T-helper 22 cell (primary cell): Measurements from ENCODE around the gene BAG5.
"Not testable (repeated sequence)": the region's sequence is repeated elsewhere in the genome, so short reads cannot be mapped to it uniquely, and the experiment has no call there.

Experiments
- DNase-seq: peaks from one replicate; pipeline ENCODE4 v3.0.0-alpha.2; 2020; ENCODE audit warnings: low read depth

Gene BAG5

DNA sequence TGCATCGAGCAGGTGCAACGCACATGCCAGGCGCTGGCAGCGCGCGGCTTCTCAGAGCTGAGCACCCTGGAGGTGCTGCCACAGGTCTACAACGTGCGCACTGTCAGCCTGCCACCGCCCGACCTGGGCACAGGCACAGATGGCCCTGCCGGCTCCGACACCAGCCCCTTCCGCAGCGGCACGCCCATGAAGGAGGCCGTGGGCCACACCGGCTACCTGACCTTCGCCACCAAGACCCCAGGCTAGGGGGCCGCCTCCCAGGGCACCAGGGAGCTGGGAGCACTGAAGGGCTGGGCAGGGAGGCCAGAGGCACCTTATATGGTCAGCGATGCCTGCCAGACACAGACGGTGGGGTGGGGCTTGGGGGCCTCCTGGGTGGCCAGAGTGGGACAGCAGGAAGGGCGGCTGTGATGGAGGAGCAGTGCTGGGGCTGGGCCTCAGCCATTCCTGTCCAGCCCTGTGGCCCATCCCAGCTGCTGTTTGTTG lies 27.8 kb downstream of the BAG5 start:
- no peak for DNase-seq

DNA sequence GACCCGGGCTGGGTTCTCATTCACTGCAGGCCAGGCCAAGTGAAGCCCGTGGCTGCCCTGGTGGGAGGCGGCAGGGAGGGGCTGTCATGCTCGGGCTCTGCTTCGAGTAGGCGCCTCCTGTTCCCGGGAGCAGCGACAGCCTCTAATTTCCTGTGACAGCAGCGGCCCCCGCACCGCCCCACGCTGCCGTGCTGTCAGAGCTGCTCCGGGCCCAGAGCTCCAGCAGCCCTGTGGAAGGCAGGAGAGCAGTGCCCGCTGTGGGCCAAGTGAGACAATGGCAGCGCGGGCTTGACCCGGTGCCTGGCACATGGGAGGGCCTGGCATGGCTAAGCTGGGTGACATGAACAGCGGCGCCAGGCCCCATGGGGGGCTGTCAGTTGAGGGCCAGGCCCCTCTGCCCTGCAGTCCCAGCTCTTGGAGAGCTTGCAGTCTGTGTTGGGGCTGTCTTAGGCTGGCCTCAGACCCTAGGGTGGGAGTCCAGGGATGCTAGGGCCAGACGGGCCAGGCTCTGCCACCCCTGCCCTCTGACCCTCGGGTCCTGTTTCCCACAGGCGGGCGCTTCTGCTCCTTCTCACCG lies 28.4 kb downstream of the BAG5 start:
- DNase-seq: no peak

DNA sequence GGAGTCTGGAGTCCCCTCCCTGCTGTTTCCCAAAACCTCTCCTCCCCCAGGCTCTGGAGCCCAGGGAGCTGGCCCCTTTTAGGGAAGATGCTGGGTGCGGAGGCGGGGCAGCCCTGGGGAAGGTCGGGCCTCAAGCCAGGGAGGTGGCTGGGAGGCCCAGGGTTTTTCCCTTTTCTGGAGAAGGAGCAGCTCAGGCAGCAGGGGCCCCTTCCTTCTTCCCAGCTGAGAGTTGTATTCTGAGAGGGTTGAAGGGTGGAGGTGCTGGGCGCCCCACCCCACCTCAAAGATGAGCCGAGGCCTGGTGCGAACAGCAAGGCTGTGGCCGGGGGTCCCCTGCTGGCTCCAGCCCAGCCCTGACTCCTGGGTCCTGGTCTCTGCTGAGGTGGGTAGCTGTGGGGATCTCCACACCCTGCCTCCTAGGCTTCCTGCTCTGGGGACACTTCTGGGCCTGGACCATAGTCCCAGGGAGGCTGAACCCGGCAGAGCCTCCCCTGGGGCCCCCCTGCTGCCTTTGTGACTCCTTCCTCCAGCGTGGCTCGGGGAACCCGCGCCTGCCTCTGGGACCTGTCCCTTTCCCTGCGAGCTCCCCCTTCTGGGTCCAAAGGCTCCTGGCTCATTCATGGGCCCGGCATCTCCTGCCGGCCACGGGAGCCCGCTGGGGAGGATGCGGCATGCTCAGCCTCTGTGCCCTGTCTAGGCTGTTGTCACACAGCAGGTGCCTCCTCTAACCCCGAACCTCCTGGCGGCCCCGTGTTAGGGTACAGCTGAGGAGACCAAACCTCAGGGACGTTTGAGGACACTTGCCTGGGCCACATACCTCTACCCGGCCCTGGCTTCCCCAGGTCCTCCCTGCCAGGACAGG lies 29.1 kb downstream of the BAG5 start:
- DNase-seq: no peak

DNA sequence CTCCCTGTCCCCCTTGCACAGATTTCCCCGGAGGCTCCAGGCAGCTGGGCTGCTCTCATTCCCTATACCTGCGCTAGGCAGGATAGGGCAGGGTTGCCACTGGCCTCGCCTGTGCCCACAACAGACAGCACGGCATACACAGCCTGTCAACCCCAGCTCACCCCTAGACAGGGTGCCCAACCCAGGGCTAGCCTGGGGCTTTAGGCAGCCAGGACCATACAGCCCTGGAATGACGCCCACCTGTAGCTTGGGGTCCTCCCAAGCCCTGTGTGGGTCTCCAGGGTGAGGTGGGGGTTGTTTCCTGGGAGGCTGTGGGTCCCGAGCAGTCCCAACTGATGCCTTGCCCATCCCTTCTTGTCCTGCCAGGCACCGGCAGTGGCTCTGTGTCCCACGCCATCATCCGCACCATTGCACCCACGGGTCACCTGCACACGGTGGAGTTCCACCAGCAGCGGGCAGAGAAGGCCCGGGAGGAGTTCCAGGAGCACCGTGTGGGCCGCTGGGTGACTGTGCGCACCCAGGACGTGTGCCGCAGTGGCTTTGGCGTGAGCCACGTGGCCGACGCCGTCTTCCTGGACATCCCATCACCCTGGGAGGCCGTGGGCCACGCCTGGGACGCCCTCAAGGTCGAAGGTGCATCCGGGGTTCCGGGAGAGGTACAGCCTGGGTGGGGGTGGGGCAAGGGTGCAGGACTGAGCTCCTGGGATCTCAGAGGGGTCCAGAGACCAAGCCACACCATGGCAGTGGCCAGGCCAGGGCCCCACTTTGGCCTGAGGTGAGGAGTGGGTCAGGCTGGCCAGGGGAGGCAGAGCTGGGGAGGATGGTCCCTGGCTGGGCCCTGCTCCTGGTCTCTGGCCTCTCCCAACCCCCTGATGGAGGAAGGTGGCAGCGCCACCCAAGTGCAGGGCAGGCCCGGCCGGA lies 30.0 kb downstream of the BAG5 start:
- DNase-seq: no peak

DNA sequence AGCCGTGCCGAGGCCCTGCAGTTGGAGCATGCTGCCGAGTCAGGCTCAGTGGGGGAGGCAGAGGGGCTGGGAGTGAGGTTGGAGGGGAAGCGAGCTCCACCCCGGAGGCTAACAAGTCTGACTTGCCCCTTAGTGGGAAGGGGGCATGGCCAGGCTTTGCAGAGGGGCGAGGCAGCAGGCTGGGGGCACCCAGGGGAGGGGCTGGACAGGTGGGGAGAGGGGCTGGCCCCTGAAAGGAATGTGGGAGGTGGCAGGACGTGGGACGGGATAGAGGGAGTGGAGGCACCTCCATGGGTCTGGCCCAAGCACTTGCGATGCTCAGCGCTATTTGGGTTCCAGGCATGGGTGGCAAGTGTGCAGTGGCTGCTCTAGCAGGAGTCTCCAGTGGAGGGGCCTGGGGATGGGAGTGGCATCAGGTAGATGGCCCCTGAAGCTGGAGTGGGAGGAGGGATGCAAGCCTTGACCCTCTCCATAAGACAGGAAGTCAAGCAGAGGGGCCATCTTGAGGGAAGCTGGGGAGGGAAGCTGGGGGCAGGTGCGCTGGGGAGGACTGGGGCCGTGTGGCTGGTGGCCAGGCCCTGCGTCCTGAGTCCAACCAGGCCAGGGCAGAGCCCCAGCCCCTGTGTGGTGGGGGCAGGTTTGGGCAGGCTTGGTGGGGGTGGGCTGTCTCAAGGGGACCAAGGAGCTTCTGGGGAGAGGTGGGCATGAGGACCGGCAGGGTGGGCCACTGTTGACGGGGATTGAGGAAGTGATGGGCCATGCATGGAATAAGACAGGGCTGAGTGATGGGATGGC lies 30.8 kb downstream of the BAG5 start:
- no peak for DNase-seq

DNA sequence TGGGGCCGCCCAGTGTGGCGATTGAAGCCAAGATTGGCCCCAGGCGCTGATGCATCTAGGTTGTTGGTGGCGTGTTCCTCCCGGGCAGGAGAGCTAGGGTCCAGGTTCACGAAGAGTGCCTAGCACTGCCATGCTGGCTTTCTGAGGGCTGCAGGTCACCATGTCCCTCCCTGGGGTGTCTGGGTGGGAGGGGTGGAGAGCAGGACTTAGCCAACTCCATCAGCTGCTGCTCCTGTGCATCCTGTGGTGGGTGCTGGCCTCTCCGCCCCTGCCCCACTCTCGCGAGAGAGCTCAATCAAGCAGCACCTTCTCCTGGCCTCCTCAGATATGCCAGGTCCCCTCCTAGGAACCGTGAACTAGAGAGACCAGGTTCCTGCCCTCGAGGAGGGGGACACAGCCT lies 31.6 kb downstream of the BAG5 start:
- DNase-seq: no peak

DNA sequence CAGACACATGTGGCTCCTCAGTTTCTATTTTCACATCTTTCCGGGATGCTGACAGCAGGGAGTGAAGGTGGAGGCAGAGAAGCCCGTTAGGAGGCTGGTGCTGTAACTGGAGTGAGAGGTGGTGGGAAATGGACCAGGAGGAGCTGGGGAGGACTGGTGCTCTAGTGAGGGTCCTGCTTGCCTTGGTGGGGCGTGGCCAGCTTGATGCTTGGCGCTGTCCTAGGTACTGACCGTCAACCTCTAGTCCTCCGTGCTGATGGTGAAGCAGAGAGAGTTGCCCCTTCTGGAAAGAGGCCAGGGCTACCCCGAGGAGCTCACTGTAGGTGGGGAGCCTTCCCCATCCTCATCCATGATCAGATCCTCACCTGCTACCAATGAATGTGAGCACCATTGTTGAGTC lies 32.1 kb downstream of the BAG5 start:
- DNase-seq: no peak

DNA sequence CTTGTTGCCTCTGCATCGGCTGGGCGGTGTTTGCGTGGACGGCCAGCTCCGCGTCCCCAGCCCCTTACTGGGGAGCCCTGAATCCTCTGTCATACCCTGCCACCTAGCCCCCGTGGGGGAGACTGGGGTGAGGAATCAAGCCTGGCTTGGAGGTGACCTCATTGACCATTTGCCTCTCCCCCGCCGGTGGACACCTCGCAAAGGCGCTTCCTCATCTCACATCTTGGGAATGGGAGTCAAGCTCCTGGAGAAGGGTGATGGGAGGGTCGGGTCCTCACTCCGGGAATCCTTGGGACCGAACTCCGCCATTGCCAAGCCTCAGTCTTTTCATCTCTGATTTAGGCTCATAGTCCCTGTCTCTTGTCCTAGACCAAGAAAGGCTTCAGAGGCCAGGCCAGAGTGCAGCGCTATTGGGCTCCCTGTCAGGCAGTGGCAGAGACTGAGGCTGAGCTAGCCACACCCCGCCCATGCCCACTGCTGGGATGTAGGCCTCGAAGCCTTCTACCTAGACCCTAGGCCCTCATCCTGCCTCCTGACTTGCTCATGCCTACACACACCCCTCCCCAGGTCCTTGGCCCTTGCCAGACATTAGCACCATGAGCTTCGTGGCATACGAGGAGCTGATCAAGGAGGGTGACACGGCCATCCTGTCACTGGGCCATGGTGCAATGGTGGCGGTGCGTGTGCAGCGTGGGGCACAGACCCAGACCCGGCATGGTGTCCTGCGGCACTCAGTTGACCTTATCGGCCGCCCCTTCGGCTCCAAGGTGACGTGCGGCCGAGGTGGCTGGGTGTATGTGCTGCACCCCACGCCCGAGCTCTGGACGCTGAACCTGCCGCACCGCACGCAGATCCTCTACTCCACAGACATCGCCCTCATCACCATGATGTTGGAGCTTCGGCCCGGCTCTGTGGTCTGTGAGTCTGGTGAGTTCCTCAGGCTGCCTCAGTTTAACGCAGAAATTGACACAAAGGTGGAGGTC lies 32.8 kb downstream of the BAG5 start:
- DNase-seq: no peak

DNA sequence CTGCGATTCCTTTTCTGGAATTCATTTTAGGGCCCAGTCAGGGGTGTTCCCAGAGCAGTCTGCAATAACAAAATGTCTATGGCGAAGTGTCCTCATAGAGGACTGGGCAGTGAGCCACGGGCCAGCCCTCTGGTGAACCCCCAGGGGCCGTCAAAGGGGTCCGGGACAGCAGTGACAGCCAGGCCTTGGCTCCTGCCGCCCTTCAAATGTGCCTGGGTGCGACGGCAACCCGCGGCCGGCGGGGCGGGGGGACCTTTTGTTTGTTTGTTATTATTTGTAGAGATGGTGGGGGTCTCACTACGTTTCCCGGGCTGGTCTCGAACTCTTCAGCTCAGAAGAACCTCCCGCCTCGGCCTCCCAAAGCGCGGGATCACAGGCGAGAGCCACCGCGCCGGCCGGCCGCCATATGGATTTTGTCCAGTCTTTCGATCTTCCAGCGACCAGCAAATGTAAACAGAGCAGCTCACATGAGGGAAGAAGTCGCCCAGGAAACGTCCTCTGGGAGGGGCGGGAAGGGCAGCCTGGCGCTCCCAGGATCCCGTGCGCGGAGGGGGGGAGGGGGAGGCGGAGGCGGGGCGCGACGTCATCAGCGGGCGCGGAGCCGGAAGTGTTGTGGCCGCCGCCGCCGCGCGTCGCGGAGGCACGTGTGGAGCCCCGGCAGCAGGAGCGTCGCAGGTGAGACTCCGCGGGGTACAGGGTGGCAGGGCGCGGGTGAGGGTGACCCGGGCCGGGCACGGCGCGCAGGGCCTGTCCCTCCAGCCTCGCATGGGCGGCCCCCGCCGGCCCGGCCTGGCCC lies 33.7 kb downstream of the BAG5 start, which contains the start of gene TRMT61A:
TSS of gene TRMT61A (plus strand) at position 610 of the 796 bp plus-strand sequence. CDS start 783 bp downstream, outside the sequence.
- DNase-seq: peak; percentile 69

DNA sequence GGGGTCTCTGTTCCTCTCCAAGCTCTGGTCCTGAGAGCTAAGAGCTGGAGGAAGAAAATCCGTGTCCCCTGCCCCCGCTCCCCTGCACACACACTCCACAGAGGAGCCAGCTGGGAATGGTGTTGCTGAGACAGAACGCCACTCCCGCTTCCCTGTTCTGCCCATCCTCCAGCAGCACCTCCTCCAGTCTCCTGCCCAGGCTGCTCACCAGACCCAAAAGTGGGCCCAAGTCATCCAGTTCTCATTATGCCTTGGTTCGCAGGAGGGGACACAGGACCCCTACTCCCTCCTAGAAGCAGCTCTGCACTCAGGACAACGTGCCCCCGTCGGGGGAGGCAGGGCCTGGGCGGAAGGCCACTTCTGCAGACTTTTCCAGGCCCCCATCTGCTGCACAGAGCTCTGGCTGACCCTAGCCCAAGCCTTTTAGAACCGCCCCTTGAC lies 34.3 kb downstream of the BAG5 start:
- DNase-seq: no peak

DNA sequence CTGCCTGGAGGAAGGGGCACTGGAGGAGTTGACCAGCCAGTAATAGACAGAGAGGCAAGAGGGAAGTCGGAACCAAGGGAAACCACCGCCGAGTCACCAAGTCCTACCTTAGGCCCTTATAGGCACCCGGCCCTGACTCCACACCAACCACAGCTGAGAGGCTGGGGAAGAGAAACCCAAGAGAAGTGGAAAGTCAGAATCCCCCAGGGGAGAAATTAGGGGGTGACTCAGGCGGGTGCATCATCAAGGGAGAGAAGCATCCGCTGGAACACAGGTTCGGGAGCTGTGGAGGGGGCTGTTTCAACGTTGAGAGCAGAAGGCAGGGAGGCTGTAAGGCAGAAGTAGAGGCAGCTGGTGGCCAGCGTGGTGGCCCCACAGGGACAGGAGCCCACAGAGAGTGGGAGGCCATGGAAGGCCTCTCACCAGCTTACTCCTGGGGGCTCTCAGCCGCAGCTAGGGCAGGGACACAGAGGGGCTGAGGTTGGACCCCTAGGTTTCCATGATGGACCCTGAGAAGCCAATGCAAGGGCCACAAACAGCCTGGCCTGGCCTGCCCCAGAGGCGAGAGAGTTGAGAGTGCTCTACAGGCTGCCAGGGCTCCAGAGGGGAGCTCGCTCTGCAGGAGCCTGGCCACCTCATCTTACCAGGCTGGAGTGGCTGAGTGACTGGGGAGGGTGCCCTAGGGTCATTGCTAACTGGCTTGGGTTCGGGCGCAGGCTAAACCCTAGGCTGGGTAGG lies 34.9 kb downstream of the BAG5 start:
- no peak for DNase-seq

DNA sequence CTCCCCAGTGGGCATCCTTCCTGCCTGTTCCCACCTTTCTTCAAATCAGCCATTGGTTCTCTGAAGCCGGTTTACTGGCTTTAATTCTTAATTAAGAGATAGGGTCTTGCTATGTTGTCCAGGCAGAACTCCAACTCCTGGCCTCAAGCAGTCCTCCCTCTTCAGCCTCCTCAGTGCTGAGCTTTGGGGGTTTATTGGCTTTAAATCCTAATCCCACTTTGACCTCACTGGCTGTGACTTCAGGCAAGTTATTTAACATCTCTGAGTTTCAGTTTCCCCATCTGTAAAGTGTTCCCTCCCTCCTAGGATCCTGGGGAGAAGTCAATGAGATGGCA lies 35.6 kb downstream of the BAG5 start:
- DNase-seq: no peak

DNA sequence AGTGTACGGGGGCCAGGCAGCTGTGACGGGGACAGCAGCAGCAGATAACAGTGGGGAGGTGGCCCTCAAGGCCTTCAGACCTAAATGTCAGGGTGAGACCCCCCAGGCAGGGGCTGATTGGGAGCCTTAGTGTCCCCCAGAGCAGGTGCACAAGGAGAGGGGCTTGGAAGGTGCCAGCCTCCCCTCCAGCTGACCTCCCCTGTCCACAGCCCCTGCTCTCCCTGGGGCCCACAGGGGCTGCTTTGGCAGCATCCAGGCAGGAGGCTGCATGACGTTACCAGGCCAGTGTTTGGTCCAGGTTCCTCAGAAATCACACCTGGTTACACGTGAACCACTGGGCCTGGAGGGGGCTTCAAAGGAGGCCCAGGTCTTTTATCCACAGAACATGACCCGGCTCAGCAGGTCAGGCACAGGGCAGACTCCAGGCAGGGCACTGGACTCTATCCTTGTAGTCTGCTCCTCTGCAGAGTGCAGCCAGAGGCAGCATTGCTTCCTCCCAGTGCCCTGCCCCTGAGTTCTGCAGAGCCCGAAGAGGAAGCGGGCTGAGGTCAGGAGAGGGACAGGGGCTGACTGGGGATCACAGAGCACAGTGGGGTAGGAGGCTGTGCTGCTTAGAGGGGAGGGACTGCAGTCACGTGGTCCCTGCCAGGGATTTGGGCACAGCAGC lies 36.1 kb downstream of the BAG5 start:
- DNase-seq: no peak

DNA sequence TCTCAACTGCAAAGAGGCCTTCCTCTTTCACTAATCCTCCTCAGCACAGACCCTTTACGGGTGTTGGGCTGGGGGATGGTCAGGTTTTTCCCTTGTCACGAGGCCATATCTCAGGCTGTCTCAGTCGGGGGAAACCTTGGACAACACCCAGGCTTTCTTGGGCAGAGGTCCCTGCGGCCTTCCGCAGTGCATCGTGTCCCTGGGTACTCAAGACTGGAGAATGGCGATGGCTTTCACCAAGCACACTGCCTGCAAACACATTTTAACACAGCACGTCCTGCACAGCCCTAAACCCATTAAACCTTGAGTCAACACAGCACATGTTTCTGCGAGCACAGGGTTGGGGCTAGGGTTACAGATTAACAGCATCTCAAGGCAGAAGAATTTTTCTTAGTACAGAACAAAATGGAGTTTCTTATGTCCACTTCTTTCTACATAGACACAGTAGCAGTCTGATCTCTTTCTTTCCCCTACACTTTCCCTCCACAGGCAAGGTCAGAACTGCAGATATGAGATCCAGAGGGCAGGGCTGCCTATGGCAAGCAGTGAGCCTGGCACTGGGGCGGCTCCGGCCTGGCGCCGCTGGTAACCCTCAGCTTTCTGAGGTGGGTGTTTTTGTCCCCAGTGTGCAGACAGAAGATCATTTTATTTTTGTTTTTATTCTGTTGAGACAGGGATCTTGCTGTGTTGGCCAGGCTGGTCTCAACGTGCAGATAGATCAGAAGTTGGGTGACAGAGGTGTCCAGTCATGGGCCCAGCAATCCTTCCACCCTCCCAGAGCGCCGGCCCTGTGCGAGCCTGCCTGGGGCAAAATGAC lies 36.8 kb downstream of the BAG5 start:
- DNase-seq: not testable (repeated sequence)

DNA sequence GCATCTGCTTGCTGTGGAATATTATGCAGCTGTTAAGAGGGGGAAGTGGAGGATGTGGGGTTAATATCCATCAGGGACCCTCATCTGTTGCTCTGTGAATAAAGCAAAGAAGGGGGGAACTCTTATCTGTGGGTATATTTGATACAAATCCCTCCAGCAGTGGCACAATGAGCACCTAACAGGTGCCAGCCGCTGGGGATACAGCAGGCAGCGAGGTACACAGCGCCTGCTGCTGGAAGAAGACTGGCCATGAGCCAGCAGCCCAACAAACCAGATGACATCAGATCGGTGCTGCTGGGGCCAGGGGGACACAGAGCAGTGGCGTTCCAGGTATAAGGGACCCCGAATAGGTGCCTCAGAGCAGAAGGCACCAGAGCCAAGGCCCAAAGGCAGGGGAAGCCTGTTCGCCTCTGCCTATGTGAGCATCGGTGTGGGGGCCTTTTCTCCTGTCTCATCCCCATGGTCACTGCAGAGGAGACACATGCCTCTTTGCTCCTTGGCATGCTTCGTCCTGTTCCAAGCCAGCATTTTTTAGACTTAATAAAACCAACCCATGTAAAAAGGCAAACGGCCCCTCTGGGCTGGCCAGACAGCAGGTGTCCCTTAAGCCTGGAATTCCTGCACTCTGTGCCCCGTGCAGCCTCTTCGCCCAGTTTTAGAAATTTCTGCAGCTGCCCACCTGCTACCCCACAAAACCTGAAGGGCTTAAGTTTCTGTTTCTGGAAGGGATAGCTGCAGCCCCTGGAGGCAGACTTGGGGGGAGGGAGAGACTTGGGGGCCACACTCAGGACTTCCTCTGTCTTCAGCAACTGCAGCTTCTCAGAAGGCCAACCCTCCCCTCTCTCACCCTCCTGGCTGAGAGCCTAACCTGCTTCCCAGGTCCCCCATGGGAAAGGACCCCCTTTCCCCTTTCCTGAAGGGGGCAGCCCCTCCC lies 38.2 kb downstream of the BAG5 start:
- no peak for DNase-seq

DNA sequence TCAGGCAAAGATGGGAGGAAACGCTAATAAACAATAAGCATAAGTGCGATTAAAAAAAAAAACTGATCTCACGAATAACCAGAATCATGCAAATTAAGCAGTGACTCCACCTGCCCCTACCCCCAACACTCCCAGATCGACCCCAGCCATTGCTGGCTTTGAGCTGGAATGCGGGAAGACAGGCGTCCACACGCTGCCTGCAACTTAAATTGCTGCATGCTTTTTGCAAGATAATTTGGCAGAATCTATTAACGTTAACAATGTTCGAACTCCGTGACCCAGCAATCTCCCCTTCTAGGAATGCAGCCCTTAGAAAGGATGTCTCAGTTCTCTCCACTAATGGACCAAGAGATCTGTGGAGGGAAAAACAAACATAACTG lies 38.9 kb downstream of the BAG5 start:
- no peak for DNase-seq
